ENCODE data around the gene CDCA7.
"Not testable (repeated sequence)": the region's sequence is repeated elsewhere in the genome, so short reads cannot be mapped to it uniquely, and the experiment has no call there.

The CDCA7 gene

GRCh38 chr2:173404841-173405750 lies 50.4 kb downstream of the CDCA7 start:
- DNase-seq: no peak

GRCh38 chr2:173407176-173407575 lies 52.5 kb downstream of the CDCA7 start:
- no peak for DNase-seq

DNA sequence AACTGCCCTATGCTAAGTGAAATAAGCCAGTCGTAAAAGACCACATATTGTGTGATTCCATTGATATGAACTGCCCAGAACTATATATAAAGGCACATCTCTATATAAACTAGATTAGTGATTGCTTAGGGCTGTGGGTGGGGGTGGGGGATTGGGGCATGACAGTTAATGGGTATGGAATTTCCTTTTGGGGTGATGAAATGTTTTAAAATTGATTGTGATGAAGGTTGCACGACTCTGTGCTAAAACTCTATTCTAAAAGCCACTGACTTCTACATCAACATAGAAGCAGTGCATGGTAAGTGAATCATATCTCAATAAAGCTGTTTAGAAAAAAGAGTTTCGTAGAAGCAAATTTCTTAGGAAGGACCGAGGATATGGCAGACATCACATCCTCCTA lies 53.0 kb downstream of the CDCA7 start:
- no peak for DNase-seq

DNA sequence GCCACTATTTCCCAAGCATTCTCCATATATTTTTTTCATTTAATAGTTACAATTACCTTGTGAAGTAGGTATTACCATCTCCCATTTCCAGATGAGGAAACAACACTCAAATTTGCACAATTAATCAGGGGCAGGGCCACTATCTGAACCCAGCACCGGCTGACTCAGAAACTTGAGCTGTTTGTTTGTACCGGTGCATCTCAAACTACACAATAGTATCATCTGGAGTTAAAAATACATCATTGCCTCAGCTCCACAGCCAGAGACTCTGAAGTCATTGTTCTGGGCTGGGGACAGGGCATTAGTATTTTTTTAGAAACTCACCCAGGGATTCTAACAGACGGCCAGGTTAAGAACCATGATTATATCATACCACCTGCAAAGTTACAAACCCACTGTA lies 55.9 kb downstream of the CDCA7 start:
- no peak for DNase-seq

DNA sequence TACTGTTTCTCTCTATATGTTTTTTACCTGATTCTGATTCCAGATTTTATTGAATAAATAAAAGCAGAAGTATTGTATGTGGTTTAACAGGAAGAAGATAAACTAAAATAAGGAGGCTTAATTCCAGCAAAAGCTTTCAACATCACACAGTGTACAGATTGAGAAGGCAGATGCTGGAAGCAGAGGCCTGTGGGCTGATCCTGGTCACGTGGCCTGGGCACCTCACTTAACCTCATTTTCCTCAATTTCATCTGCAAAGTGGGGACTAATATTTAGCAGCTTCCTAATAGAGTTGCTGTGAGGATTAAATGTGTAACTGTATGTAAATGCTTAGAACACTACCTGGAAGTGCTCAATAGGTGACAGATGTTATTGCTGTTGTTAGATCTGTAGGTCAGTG lies 58.0 kb downstream of the CDCA7 start:
- DNase-seq: no peak

- DNase-seq: no peak
Observed at GRCh38 chr2:173414823-173415322, 60.2 kb downstream of the CDCA7 start.

DNA sequence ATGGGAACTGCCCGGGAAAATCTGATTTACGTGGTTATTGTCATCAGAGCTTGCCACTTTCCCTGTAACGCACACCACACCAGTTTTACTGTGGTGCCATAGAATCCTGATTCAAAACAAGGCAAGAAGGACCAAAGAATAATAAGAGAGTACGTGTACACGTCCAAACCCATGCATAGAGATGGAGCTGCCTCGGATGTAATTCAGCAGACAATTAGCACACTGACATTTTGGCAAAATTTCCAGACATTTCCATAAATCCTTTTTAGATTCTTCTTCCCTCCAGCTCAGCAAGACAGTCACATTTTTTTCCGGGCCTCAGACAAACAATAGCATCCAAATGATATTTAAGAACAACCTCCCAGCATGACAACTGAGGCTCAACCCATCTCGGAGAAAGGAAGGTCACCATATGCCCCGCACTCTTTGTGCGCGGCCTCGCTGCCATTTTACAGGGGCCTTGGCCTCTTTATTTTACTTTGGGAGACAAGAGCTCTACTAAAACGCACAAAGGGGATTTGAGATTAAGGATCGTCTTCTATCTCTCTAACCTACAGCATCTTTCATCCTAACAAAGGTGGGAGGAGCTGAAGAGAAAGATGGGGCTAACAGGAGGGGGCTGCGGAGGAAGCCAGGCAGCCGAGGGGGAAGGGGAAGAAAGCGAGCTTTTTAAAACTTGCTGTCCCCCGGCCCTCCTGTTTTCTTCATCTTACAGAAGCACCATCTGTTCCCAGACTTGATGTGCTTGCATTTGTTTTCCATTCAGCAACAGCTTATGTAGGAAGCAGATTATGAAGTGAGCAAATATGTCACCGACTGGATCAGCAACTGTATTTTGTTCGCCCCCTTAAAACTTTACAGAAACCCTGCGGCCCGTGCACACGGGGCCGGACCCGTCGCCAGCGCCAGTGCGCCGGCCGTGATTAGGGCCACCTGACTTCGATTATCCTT lies 61.0 kb downstream of the CDCA7 start:
- DNase-seq: no peak

GRCh38 chr2:173416415-173417152 lies 61.9 kb downstream of the CDCA7 start:
- not testable (repeated sequence) for DNase-seq

DNA sequence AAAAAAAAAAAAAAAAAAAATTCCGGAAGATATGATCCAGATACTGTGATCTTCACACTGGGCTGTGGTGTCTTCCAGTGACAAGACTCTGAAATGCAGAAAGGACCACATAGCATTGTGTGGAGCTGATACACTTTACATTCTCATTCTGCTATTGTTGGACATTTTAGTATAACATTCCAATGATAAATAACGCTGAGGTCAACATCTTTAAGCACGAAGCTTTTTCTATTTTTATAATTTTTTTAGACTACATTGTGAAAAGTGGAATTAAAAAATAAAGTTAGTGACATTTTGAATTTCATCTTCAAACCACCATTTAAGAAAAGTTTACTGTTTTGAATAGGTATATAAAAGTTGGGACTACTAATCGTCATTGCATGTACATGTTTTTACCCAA lies 62.7 kb downstream of the CDCA7 start:
- no peak for DNase-seq

- DNase-seq: no peak
Observed at GRCh38 chr2:173417802-173418201, 63.1 kb downstream of the CDCA7 start.

Data from activated CD8-positive, alpha-beta memory T cell treated with anti-CD3 and anti-CD28 coated beads for 24 hours (primary cell).